ENCODE data around the gene FMN2. TPM values are rescaled to one million over a fixed set of nuclear protein-coding genes. Genes with fewer than 3 reads are reported as not detected.
"Not testable (repeated sequence)": the region's sequence is repeated elsewhere in the genome, so short reads cannot be mapped to it uniquely, and the experiment has no call there.

FMN2 gene
- total RNA-seq, 2 experiments from 2014 or later = not detected

DNA sequence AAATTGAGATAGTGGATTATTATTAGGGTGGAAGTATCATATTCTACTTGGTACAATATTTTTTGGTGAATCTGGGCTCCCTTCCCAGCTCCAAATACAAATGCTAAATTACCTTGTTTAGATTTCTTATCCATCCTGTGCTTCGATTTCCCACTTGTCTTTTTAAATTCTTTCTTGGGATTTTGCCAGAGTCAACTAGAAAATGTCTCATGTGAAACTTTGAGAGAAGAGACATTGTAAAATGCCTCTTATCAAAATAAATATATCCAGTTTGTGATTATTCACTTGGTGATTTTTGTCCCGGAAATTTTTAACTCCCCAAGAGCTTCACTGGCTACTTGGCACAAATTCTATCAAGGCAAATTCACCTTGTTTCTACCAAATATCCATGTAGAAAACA is 202.0 kb downstream of the FMN2 start:
- POLR2A ChIA-PET = no interaction called here
- CTCF ChIA-PET = no interaction called here

GRCh38 chr1:240294566-240294965 is 202.9 kb downstream of the FMN2 start:
- CTCF ChIA-PET = no interaction called here
- POLR2A ChIA-PET = no interaction called here

DNA sequence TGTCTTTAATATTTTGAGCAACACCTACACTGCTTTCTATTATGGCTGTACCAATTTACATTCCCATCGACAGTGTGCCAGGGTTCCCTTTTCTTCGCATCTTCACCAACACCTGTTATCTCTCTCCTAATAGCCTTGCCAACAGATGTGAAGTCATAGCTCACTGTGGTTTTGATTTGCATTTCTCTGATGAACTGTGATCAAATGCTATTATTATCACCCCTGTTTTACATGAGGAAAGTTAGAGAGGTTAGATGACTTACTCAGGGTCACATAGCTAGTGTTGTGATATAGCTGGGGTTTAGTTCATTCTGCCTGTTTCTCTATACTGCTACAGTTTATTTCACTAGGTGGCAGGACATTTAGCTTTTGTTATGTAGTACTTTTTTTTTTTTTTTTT is 204.1 kb downstream of the FMN2 start:
- ChIA-PET CTCF (no interaction called here), POLR2A (no interaction called here)

- CTCF ChIA-PET = no interaction called here
- POLR2A ChIA-PET = no interaction called here
These were observed 212.8 kb downstream of the FMN2 start for GRCh38 chr1:240304466-240304865.

DNA sequence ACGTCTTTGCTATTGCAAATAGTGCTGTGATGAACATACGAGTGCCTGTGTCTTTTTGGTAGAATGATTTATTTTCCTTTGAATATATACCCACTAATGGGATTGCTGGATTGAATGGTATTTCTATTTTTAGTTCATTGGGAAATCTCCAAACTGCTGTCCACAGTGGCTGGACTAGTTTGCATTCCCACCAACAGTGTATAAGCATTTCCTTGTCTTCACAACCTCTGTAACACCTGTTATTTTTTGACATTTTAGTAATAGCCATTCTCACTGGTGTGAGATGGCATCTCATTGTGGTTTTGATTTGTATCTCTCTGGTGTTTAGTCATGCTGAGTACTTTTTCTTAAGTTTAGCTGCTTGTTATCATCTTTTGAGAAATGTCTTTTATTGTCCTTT is 215.0 kb downstream of the FMN2 start:
- POLR2A ChIA-PET = no interaction called here
- CTCF ChIA-PET = no interaction called here

DNA sequence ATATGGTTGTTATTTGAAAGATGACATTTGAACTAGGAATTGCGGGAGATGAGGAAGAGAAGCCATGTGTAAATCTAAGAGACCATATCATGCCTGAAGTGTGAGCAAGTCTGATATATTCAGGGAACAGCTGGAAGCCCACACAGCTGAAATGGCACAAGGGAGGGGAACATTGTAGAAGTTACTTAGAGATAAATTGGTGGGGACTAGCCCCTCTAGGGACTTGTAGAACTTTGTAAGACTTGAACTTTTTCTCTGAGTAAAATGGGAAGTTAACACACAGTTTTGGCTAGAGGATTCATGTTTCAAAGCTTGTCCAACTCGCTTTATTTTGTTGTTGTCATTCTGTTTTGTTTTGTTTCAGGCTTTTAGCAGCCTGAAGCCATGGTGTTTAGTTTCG is 216.4 kb downstream of the FMN2 start:
- ChIA-PET POLR2A (no interaction called here), CTCF (no interaction called here)

DNA sequence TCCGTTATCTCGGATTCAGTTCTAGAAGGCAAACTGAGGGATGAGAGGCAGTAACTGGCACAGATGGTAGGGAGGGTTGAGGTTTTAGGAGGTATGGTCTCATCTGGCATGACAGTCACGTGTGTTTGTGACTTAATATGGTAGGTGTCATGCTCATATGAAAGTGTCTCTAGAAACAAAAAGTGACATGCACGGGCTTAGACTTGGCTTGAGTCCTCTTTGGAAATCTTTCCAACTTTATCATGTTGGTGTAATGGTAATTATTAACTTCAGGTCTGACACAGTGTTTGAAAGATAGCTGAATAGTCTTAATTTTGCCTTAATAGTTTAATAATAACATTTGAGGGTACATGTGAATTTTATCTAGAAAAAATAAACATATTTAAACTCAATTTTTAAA is 218.1 kb downstream of the FMN2 start:
- ChIA-PET CTCF (no interaction called here), POLR2A (no interaction called here)

GRCh38 chr1:240310226-240310925 is 218.7 kb downstream of the FMN2 start:
- CTCF ChIA-PET = no interaction called here
- POLR2A ChIA-PET = no interaction called here

DNA sequence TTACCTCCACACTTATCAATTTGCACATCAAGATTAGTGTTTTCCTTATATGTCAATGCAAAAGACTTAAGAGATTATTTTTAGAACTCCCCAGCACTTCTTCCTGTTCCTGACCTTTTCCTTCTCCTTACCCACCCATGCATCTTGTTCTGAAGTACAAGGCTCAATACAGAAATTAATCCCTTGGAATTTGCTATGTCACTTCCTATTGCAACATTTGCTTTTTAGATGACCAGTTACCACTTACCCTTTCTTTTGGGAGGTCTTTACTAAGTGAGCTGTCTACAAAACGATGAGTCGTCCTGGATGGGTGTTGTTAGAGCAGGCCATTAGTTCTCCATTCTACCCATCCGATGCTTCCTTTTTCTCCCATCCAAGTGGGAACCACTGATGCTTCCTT is 221.2 kb downstream of the FMN2 start:
- POLR2A ChIA-PET = no interaction called here

GRCh38 chr1:240314845-240315801 is 223.4 kb downstream of the FMN2 start:
- ChIA-PET POLR2A (no interaction called here), CTCF (no interaction called here)

More for the DNA sequence above, 221.2 kb downstream of the FMN2 start:
- CTCF ChIA-PET = no interaction called here

DNA sequence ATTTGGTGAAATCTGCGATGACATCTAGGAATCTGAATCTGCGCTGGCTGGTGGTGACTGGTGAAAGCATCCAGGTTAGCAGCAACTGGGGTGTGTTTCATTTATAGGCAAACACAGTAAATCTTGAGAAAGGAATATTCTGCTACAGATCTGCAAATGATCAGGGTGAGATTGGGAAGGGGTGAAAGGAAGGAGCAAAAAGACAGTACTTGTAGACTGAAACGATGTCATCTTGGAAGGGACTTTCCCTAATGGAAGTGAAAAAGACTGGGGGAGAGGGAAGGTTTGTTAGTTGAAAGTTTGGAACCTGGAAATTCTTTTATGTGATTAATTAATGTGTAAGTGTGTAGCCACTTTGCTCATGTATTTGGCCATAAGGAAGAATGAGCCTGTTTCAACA is 228.3 kb downstream of the FMN2 start:
- POLR2A ChIA-PET = no interaction called here
- CTCF ChIA-PET = no interaction called here

DNA sequence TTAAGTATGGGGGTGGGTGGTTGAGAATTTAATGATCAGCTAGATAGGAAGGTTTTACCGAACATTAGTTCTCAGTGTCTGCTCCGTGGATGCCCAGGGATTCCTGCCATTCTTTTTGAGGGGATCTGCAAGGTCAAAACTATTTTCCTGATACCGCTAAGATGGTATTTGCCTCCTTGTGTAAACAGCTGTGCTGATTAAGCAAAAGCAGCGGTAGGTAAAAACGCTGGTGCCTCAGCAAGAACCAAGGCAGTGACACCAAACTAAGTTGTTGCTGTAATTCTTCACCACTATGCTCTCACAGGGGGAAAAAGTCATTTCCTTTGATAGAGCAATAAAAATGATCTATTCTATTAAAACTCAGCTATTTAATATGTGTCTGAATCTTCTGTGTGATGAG is 229.0 kb downstream of the FMN2 start:
- POLR2A ChIA-PET = no interaction called here
- CTCF ChIA-PET = no interaction called here

DNA sequence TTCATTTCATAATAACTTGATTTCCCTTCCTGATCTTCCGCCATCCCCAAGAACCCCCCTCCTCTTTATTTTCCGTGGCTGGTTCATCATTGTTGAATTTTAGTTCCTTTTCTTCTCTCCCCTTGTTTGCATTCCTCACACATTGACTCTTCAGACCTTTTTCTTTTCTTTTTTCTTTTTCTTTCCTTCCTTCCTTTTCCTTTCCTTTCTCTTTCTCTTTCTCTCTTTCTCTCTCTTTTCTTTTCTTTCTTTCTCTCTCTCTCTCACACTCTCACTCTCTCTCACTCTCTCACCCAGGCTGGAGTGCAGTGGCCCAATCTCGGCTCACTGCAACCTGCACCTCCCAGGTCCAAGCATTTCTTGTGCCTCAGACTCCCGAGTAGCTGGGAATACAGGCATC is 231.3 kb downstream of the FMN2 start:
- POLR2A ChIA-PET = no interaction called here
- CTCF ChIA-PET = no interaction called here

GRCh38 chr1:240328382-240328781 is 236.7 kb downstream of the FMN2 start:
- CTCF ChIA-PET, POLR2A ChIA-PET: not testable (repeated sequence)

DNA sequence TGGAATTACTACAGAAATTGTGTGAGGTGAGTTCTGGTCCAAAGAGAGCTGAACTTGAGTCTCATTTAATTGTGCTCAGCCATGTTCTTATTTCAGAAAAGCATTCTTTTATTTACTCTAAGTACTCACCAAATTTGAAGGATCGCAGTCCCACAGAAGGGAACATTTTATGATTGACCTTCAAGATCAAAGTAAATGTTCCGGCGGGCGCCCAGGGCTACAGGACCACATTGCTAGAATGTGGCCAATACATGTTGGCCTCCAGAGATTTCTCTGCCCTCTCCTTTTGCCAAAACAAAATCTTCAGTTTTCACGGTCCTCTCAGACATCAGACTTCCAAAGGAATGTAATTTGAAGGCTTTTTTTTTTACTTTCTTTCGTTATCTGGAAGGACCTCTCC is 237.8 kb downstream of the FMN2 start:
- CTCF ChIA-PET = no interaction called here
- POLR2A ChIA-PET = no interaction called here

DNA sequence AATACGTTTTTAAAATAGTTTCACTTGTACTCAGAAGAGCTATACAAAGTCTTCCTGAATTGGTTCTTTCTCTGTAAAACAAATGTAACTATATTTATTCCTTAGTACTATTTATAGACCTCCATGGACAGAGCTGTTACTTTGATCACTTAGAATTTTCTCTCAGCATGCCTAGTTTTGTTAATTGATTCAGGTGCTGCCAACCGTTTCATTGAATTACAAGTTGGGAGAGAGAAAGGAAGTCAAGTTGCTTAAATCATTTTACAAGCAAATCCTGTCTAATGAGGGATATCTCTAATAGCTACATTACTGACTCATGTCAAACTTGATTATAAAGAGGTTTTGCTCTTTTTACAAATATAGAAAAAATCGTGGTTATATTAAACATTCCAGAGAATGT is 241.0 kb downstream of the FMN2 start:
- ChIA-PET CTCF (no interaction called here), POLR2A (no interaction called here)

DNA sequence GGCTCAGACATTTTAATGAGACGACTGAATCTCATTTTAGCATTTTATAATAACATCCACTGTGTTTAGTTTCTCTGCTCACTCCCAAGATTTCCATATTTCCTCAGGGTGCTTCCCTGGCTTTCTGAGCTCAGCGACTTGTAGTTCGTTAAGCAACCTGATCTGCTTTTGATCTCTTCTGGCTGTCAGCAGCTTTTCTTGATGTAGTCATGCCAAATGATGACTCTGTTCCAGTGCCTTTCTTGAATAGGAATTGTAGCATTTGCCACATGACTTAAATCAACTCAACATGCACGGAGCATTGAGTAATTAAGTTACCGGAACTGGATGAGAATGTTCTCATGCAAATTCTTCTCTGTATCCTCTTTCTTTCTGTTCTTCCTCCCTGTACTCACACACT is 246.1 kb downstream of the FMN2 start:
- ChIA-PET POLR2A (no interaction called here), CTCF (no interaction called here)

DNA sequence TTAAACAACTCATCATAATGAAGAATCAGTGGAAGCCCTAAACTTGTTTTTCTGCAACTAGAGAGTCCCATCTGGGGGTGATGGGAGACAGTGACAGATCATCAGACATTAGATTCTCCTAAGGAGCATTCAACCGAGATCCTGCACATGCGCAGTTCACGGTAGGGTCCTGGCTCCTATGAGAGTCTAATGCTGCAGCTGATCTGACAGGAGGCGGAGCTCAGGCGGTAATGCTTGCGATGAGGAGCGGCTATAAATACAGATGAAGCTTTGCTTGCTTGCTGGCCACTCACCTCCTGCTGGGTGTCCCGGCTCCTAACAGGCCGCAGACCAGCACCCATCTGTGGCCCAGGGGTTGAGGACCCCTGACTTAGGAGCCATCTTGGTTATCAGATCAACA is 247.2 kb downstream of the FMN2 start:
- CTCF ChIA-PET = no interaction called here
- POLR2A ChIA-PET = no interaction called here

GRCh38 chr1:240341365-240342250 is 249.9 kb downstream of the FMN2 start:
- POLR2A ChIA-PET = no interaction called here

DNA sequence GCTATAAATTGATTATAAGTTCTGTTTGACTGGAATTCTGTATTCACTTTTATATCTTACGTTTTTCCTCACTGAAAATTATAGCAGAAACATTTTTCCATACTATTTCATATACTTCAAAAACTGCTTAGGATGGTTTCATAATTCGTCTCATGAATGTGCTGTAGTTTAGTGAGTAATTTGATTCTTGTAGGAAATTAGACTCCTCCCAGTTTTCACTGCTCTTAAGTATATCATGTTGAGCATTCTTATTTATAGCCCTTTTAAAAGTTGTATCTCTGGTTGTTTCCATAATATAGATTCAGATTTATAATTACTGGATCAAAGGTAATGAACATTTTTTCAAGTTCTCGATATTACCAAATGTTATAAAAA is 250.6 kb downstream of the FMN2 start:
- ChIA-PET CTCF (no interaction called here), POLR2A (no interaction called here)

More at GRCh38 chr1:240341365-240342250, 249.9 kb downstream of the FMN2 start:
- CTCF ChIA-PET = interaction anchor here (0.6 kb wide), 1 partner anchor 260 kb away, joined by 4 read pairs; no protein-coding TSS in a partner anchor

- ChIA-PET POLR2A (no interaction called here), CTCF (no interaction called here)
These were observed 251.4 kb downstream of the FMN2 start for GRCh38 chr1:240343045-240343444.
